HG02642 (cell line): Measurements from ENCODE around the gene KRTAP16-1.
"Not testable (repeated sequence)": the region's sequence is repeated elsewhere in the genome, so short reads cannot be mapped to it uniquely, and the experiment has no call there.

Source experiments
- ATAC-seq: cut with Tn5 transposase; IDR thresholded peaks from one replicate; pipeline ENCODE4 v1.9.1; 2021; ENCODE audit warnings: mild to moderate bottlenecking; ENCODE audit not compliant: unreplicated experiment, poor library complexity

The KRTAP16-1 gene

DNA sequence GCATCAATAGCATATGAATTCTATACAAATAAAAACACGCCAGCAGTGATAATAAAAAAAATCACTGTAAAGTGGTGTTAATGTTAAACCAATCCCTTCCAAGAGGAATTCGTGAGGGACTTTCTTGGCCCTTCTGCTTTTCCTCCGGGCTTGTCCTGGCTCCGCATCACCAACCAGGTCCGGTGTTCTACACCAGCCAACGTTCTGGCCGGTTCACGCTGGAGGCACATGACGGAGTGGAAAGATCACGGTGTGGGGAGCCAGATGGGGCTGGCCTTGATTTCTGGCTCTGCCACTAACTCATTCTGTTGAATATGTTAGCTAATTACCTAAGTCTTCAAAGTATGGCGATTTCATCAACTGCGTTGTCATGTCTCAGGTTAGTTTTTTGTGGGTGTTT is 5.0 kb downstream of the KRTAP16-1 start:
- no peak for ATAC-seq

DNA sequence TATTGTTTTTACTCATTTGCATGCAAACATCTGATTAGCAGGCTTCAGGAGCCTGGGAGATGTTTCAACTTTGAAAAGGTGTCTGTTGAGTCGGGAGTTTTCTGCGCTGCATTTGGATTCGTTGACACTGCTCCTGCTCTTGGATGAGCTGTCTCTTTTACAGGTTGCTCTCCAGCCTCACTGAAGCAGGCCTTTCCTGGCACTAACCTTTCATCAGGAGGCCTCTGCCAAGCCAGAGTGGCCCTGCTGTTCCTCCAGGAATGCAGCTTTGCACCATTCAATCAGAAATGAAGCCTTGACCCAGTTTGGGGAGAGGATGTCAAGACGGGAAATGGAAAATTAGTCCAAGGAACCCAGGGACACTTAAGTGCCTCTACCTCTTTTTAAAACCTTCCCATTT is 6.1 kb downstream of the KRTAP16-1 start:
- no peak for ATAC-seq

- no peak for ATAC-seq
These were observed 6.9 kb downstream of the KRTAP16-1 start, which contains the start of gene KRTAP29-1 for GRCh38 chr17:41301916-41302901. Gene KRTAP29-1 (minus strand): TSS chr17:41302851. CDS start chr17:41302851, 0 bp downstream.

DNA sequence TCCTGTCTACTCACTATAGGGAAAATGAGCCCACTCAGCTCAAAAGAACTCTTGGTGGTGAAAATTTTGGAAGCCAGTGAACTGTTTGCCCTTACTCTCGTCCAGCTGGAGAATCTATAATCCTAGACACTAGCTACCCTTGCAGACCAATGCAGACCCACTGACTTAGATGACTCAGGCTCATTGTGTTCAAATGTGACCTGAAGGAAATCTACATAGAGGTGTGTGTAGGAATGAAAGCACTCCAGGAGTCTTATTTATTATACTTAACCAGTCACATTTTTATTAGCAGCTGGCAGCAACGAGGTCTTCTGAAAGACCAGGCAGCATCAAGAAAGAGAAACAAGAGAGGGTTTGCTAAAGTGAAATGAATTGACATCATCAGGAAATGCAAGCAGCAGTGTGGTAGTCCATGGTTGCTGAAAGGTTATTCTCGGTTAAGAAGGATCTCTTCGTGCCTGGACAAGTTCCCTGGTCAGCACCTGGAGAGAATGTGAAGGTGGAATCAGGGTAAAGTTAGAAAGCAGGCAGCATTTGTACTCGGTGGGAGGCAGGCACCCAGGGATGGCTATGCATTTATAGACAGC is 7.8 kb downstream of the KRTAP16-1 start:
- no peak for ATAC-seq

DNA sequence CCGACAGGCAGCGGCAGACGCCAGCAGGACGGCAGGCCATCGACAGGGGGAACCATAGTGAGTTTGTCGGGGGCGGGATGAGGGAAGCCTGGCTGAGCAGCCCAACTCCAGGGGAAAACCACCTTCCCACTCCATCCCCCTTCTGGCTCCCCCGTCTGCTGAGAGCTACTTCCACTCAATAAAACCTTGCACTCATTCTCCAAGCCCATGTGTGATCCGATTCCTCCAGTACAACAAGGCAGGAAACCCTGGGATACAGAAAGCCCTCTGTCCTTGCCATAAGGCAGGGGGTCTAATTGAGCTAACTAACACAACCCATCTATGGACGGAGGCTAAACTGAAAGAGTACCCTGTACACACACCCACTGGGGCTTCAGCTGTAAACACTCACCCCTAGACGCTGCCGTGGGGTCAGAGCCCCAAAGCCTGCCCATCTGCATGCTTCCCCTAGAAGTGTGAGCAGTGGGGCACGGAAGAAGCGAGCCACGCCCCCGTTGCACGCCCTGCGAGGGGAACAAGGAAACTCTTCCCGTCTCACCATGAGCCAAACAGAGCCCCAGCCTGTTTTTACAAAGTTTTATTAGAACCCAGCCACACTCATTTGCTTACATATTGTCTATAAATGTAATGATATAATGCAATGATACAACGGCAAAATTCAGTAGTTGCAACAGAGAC is 10.5 kb downstream of the KRTAP16-1 start:
- no peak for ATAC-seq

DNA sequence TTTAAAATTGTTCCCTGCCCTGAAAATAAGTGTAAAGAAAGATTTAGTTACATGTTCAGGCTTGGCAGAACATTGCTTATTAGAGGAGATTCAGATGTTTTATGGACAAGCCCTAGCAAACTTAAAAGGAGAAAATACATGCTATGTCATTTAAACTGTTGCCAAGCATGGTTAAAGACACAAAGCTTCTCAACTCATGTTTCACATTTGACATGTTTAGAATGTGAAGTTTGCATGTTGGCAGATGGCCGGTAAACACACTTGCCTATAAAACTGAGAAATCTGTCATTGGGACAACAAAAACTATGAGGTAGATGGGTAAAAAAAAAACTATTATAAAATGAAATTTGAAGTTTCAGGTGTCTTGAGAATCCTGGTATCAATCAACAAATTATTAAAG is 12.3 kb downstream of the KRTAP16-1 start:
- no peak for ATAC-seq

DNA sequence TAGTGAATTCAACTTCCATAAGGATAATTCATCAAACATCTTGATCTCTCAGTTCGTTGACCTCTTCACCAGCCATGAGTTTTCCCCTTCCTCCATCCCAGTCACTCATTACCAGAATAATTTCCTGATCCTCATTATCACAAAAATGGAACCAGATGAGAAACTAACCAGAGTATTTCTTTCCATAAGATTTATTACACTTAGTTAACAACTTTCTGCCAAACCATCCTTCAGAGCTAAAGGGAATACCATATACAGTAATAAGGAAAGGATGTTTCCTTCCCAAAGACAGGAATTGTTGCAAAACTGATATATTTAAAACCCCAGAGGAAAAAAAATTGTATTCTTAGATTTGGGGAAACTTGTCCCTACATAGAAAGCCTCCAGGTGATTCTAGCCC is 15.1 kb downstream of the KRTAP16-1 start:
- ATAC-seq = no peak

DNA sequence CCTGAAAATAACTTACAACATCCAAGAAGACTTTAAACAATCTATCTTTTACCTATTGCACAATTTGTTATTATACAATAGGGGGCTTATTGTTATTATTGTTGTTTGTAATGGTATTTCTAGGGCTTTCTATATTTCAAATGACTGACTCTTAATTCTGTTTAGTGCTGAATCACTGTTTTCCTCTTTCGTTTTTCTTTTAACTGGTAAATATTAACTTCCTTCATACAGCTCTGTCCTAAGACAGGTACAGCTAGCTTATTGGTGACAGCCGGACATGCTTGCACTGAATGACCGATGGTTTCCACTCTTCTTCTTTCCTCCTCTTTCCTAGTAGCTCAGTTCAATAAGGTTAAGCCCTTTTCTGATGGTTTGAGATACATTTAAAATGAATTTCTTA is 22.1 kb downstream of the KRTAP16-1 start:
- no peak for ATAC-seq

- no peak for ATAC-seq
These were observed 24.6 kb downstream of the KRTAP16-1 start for GRCh38 chr17:41284546-41284945.

DNA sequence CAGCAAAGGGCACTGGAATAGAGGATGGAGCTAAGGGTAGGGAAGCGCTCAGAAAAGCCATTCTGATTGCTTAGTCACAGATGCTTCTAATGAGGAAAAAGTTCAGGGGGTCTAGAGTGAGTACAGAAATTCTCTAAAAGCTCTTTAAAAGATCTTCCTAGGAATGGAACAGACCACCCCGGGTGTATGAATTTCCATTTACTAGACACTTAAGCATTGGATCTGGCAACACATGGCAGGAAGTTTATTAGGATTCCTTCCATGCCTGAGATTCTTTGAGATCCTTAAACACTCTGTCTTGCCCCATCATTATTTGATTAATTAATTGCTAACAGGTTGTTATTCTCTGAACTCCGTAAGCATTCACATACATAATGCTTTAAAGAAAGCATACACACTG is 25.1 kb downstream of the KRTAP16-1 start:
- no peak for ATAC-seq

DNA sequence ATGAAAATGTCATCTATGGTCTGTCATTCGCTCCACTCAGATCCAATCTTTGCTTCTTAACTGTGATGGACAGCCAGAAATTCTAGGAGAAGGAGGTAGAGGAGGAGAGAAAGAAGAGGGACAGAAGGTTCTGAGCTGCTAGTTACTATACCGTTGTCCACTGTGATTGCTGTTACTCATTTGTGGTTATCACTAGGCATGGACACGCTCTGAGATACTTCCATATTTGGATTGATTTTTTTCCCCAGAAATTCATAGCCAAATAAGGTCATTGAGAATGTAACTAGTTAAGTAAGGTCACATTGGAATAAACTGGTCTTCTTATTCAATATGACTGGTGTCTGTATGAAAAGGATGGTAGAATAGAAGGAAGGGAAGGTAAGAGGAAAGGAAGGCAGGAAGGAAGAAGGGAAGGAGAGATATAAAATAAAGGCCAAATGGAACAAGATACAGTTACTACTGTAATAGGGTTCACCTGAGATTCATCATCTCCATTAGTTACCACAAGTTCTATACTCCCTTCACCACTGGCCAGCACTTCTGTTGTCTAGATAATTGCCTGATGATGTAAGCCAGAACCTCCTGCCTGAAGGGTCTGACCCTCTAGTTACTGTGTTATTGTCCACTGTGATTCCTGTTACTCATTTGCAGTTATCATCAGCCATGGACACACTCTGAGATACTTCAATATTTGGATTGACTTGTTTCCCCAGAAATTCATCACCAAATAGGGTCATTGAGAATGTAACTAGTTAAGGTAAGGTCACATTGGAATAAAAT is 30.7 kb downstream of the KRTAP16-1 start:
- no peak for ATAC-seq

GRCh38 chr17:41275648-41276190 is 33.4 kb downstream of the KRTAP16-1 start, which contains the start of gene KRTAP9-7:
Gene KRTAP9-7 (plus strand): TSS chr17:41275698. CDS start chr17:41275698, 0 bp downstream.
- ATAC-seq = not testable (repeated sequence)

- no peak for ATAC-seq
These were observed 37.3 kb downstream of the KRTAP16-1 start for GRCh38 chr17:41271858-41272257.

- ATAC-seq = not testable (repeated sequence)
These were observed 37.8 kb downstream of the KRTAP16-1 start for GRCh38 chr17:41271323-41271722.

- ATAC-seq = no peak
These were observed 41.4 kb downstream of the KRTAP16-1 start for GRCh38 chr17:41267711-41268110.

- no peak for ATAC-seq
These were observed 44.0 kb downstream of the KRTAP16-1 start, which contains the start of gene KRTAP9-6 for GRCh38 chr17:41265078-41265477. Gene KRTAP9-6 (plus strand): TSS chr17:41265378. CDS start chr17:41265378, 0 bp downstream.

GRCh38 chr17:41264599-41264998 is 44.5 kb downstream of the KRTAP16-1 start:
- ATAC-seq = no peak

GRCh38 chr17:41263212-41263611 is 45.9 kb downstream of the KRTAP16-1 start:
- no peak for ATAC-seq

DNA sequence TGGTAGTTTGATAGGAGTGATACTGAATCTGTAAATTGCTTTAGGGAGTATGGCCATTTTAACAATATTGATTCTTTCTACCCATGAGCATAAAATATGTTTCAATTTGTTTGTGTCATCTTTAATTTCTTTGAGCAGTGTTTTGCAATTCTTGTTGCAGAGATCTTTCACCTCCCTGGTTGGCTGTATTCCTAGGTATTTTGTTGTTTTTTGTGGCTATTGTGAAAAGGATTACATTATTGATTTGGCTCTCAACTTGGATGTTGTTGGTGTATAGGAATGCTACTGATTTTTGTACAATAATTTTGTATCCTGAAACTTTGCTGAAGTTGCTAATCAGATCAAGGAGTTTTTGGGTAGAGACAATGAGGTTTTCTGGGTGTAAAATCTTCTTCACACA is 50.7 kb downstream of the KRTAP16-1 start:
- ATAC-seq = no peak
